Esophagus muscularis mucosa (tissue), 4 donors: ENCODE measurements around the gene AK4. TPM values are rescaled to one million over a fixed set of nuclear protein-coding genes. Genes with fewer than 3 reads are reported as not detected.

Experiments
- DNase-seq: peaks from one replicate; pipeline ENCODE4 v3.0.0-alpha.2; 2017; ENCODE audit errors: extremely low spot score
- H3K27ac ChIP-seq, 4 donors: fragments of 200-600 bp; sonication (generic); replicated peaks in 1 of 4; 1 replicate in 3 of 4; 2 replicates in 1 of 4; pipeline ENCODE4 v1.5.1; 2016 to 2019; ENCODE audit warnings: mild to moderate bottlenecking in 1 of 4
- H3K27me3 ChIP-seq, 4 donors: fragments of 200-600 bp; sonication (generic); one replicate each; pipeline versions ENCODE4 v1.5.1 to v1.6.0; 2016 to 2019
- H3K36me3 ChIP-seq, 4 donors: fragments of 200-600 bp; sonication (generic); one replicate each; pipeline ENCODE4 v1.5.1; 2016 to 2019
- H3K4me1 ChIP-seq, 4 donors: fragments of 200-600 bp; sonication (generic); one replicate each; pipeline ENCODE4 v1.5.1; 2016 to 2019
- H3K4me3 ChIP-seq, 4 donors: fragments of 200-600 bp; sonication (generic); 1 replicate in 2 of 4; 2 replicates in 2 of 4; pipeline ENCODE4 v1.5.1; 2016 to 2019; ENCODE audit warnings: mild to moderate bottlenecking in 4 of 4, moderate library complexity in 1 of 4
- H3K9me3 ChIP-seq, 4 donors: fragments of 200-600 bp; sonication (generic); 1 replicate in 3 of 4; 2 replicates in 1 of 4; pipeline ENCODE4 v1.5.1; 2016 to 2019
- CTCF ChIP-seq, 3 experiments: fragments of 200-600 bp in 2 of 3; fragments of 450-650 bp in 1 of 3; sonication (generic) in 2 of 3; IDR thresholded peaks; one replicate each; pipeline ENCODE4 v1.5.1; 2017 to 2019; ENCODE audit warnings: antibody characterized with exemption in 3 of 3, mild to moderate bottlenecking in 2 of 3, moderate library complexity in 1 of 3
- EP300 ChIP-seq: sonication (generic); formaldehyde crosslinking; IDR thresholded peaks from one replicate; pipeline ENCODE4 v1.6.1; 2017; ENCODE audit warnings: antibody characterized with exemption
- POLR2A ChIP-seq: fragments of 450-650 bp; IDR thresholded peaks from one replicate; pipeline ENCODE4 v1.6.1; 2017; ENCODE audit warnings: antibody characterized with exemption, moderate library complexity, mild to moderate bottlenecking, low read depth
- POLR2AphosphoS5 ChIP-seq, 2 donors: sonication (generic); formaldehyde crosslinking; IDR thresholded peaks; one replicate each; pipeline ENCODE4 v1.6.1; 2017; ENCODE audit warnings: antibody characterized with exemption in 2 of 2
- WGBS: methylation state at CpG from one replicate; pipeline ENCODE4 v1.1.5; 2018; 5-methylcytosine and 5-hydroxymethylcytosine counted together
- intact Hi-C: fragments of 100-400 bp; cut with DNase I; formaldehyde crosslinking; loops from one replicate; pipeline ENCODE4 v1.15.1; 2023
- total RNA-seq, 4 donors: library from RNA; depleted of rRNA; stranded (reverse); fragments of >200 nt; gene quantifications; one replicate each; pipeline versions ENCODE4 v1.1.0 to v1.2.1, GENCODE V29; 2016

The AK4 gene
- total RNA-seq, 4 donors from 2014 or later = 41.1 to 66.0 (median 51.2) TPM

GRCh38 chr1:65224681-65225091 is 76.7 kb downstream of the AK4 start:
- H3K4me3 ChIP-seq = no peak overlapping the region
- intact Hi-C loops = no loop called here
- WGBS = 82% methylated on average over 6 of the region's 6 CpGs
- peak; percentile 21 for DNase-seq
- H3K4me1 ChIP-seq = no peaks in the 10 kb centered on the region
- H3K27me3 ChIP-seq = no peaks in the 10 kb centered on the region
- no peak overlapping the region for H3K27ac ChIP-seq
- TF ChIP-seq POLR2AphosphoS5 (IDR thresholded peaks at IDR 0.05) (no peak), POLR2A (no peak), EP300 (no peak)
- peaks cover 5 to 50% (median 12%) of the 10 kb centered on the region in 4 donors for H3K36me3 ChIP-seq
- no peaks in the 10 kb centered on the region for H3K9me3 ChIP-seq

GRCh38 chr1:65225179-65225578 is 77.2 kb downstream of the AK4 start:
- no peaks in the 10 kb centered on the region for H3K4me1 ChIP-seq
- peak; percentile 57 for DNase-seq
- peaks cover 0 to 49% (median 12%) of the 10 kb centered on the region in 4 donors for H3K36me3 ChIP-seq
- intact Hi-C loops = no loop called here
- no peak overlapping the region for H3K27ac ChIP-seq
- H3K9me3 ChIP-seq = no peaks in the 10 kb centered on the region
- no peaks in the 10 kb centered on the region for H3K27me3 ChIP-seq
- TF ChIP-seq CTCF (IDR thresholded peaks at IDR 0.05) (no peak), EP300 (no peak), POLR2AphosphoS5 (IDR thresholded peaks at IDR 0.05) (no peak), POLR2A (no peak)
- 92% methylated on average over 3 of the region's 3 CpGs for WGBS
- H3K4me3 ChIP-seq = no peak overlapping the region

- intact Hi-C loops = no loop called here
- TF ChIP-seq CTCF (IDR thresholded peaks at IDR 0.05) (no peak), POLR2A (no peak), EP300 (no peak), POLR2AphosphoS5 (IDR thresholded peaks at IDR 0.05) (no peak)
- Histone ChIP-seq H3K27ac (no peak overlapping the region), H3K36me3 (peaks cover 0 to 35% (median 12%) of the 10 kb centered on the region in 4 donors), H3K9me3 (no peaks in the 10 kb centered on the region), H3K4me1 (no peaks in the 10 kb centered on the region), H3K4me3 (no peak overlapping the region), H3K27me3 (no peaks in the 10 kb centered on the region)
- 95% methylated on average over 5 of the region's 5 CpGs for WGBS
- DNase-seq = peak; percentile 42
Measured at GRCh38 chr1:65229201-65229600, 81.2 kb downstream of the AK4 start.

GRCh38 chr1:65229754-65230339 is 81.8 kb downstream of the AK4 start:
- TF ChIP-seq POLR2AphosphoS5 (IDR thresholded peaks at IDR 0.05) (no peak), CTCF (IDR thresholded peaks at IDR 0.05) (no peak), POLR2A (no peak), EP300 (no peak)
- intact Hi-C loops = no loop called here

GRCh38 chr1:65230731-65231481 is 82.9 kb downstream of the AK4 start:
- 89% methylated on average over 1 of the region's 1 CpG for WGBS

More at GRCh38 chr1:65229754-65230339, 81.8 kb downstream of the AK4 start:
- Histone ChIP-seq H3K27me3 (no peaks in the 10 kb centered on the region), H3K9me3 (no peaks in the 10 kb centered on the region), H3K36me3 (peaks cover 0 to 30% (median 11%) of the 10 kb centered on the region in 4 donors), H3K27ac (no peak overlapping the region), H3K4me1 (no peaks in the 10 kb centered on the region), H3K4me3 (no peak overlapping the region)
- DNase-seq = peak; percentile 87
- 91% methylated on average over 5 of the region's 5 CpGs for WGBS

More at GRCh38 chr1:65230731-65231481, 82.9 kb downstream of the AK4 start:
- peak; percentile 29 for DNase-seq
- Histone ChIP-seq H3K36me3 (peaks cover 0 to 19% (median 3%) of the 10 kb centered on the region in 4 donors), H3K4me1 (no peaks in the 10 kb centered on the region), H3K27me3 (no peaks in the 10 kb centered on the region), H3K27ac (no peak overlapping the region), H3K4me3 (no peak overlapping the region), H3K9me3 (no peaks in the 10 kb centered on the region)
- TF ChIP-seq EP300 (no peak), POLR2A (no peak), POLR2AphosphoS5 (IDR thresholded peaks at IDR 0.05) (no peak)
- intact Hi-C loops = no loop called here
